HepG2 (cell line): ENCODE results near the gene LIPE. TPM values are rescaled to one million over a fixed set of nuclear protein-coding genes. Genes with fewer than 3 reads are reported as not detected.

Source experiments
- BCL3 ChIP-seq: sonication (generic); formaldehyde crosslinking; IDR thresholded peaks from 2 replicates; pipeline ENCODE4 v1.5.1; 2020; ENCODE audit warnings: mild to moderate bottlenecking, missing genetic modification reagents, moderate library complexity
- CBFB ChIP-seq: sonication (generic); formaldehyde crosslinking; IDR thresholded peaks from 2 replicates; pipeline ENCODE4 v1.4.0; 2020; ENCODE audit warnings: missing genetic modification reagents
- ELF4 ChIP-seq: sonication (generic); formaldehyde crosslinking; IDR thresholded peaks from 2 replicates; pipeline ENCODE4 v1.5.0; 2020; ENCODE audit warnings: missing genetic modification reagents, mild to moderate bottlenecking, moderate library complexity, borderline replicate concordance
- FOXA1 ChIP-seq, 2 experiments: fragments of 450-650 bp in 1 of 2; sonication (generic) in 1 of 2; formaldehyde crosslinking in 1 of 2; IDR thresholded peaks; 2 replicates each; pipeline versions ENCODE4 v1.4.0 to v1.6.1; 2016 to 2020; ENCODE audit warnings: missing genetic modification reagents in 1 of 2
- GABPA ChIP-seq, 2 experiments: IDR thresholded peaks; 2 replicates each; pipeline ENCODE4 v1.6.1; 2011 to 2016; ENCODE audit warnings: low read depth in 2 of 2, low read length in 1 of 2, missing biosample characterization in 1 of 2, missing genetic modification characterization in 1 of 2
- GFI1 ChIP-seq: sonication (generic); formaldehyde crosslinking; IDR thresholded peaks from 2 replicates; pipeline ENCODE4 v1.5.0; 2020; ENCODE audit warnings: missing genetic modification reagents, mild to moderate bottlenecking, borderline replicate concordance
- KDM1A ChIP-seq: IDR thresholded peaks from 2 replicates; pipeline ENCODE4 v1.6.1; 2016; ENCODE audit warnings: missing compliant biosample characterization
- MIXL1 ChIP-seq: IDR thresholded peaks from 2 replicates; pipeline ENCODE4 v1.6.1; 2016
- NFIC ChIP-seq: IDR thresholded peaks from 2 replicates; pipeline ENCODE4 v1.6.1; 2012; ENCODE audit warnings: mild to moderate bottlenecking, low read length, inconsistent platforms
- NR0B2 ChIP-seq: sonication (generic); formaldehyde crosslinking; IDR thresholded peaks from 2 replicates; pipeline ENCODE4 v1.4.0; 2020; ENCODE audit warnings: mild to moderate bottlenecking, missing genetic modification reagents
- RARG ChIP-seq: sonication (generic); formaldehyde crosslinking; IDR thresholded peaks from 2 replicates; pipeline ENCODE4 v1.4.0; 2020; ENCODE audit warnings: low read depth, mild to moderate bottlenecking, missing genetic modification reagents
- RXRA ChIP-seq: sonication (generic); formaldehyde crosslinking; IDR thresholded peaks from 2 replicates; pipeline ENCODE4 v1.5.1; 2020; ENCODE audit warnings: missing genetic modification reagents
- RXRB ChIP-seq: IDR thresholded peaks from 2 replicates; pipeline ENCODE4 v1.6.1; 2016; ENCODE audit warnings: borderline replicate concordance, missing genetic modification reagents, missing compliant biosample characterization
- SMC3 ChIP-seq: IDR thresholded peaks from 2 replicates; pipeline ENCODE4 v1.6.1; 2011; ENCODE audit warnings: low read length, improper control_type of control experiment
- SUZ12 ChIP-seq: fragments of 150-350 bp; IDR thresholded peaks from 2 replicates; pipeline ENCODE4 v1.6.1; 2014; ENCODE audit warnings: low read depth, low read length
- ZBTB1 ChIP-seq: sonication (generic); formaldehyde crosslinking; IDR thresholded peaks from 2 replicates; pipeline ENCODE4 v1.4.0; 2020; ENCODE audit warnings: missing genetic modification reagents, borderline replicate concordance
- ZBTB2 ChIP-seq: sonication (generic); formaldehyde crosslinking; IDR thresholded peaks from 2 replicates; pipeline ENCODE4 v1.8.0; 2022; ENCODE audit warnings: low read depth, missing genetic modification reagents
- ZFP1 ChIP-seq: IDR thresholded peaks from 2 replicates; pipeline ENCODE4 v1.6.1; 2016
- ZNF280D ChIP-seq: sonication (generic); formaldehyde crosslinking; IDR thresholded peaks from 2 replicates; pipeline ENCODE4 v1.5.1; 2020; ENCODE audit warnings: mild to moderate bottlenecking, missing genetic modification reagents
- ZNF331 ChIP-seq: sonication (generic); formaldehyde crosslinking; IDR thresholded peaks from 2 replicates; pipeline ENCODE4 v1.4.0; 2020; ENCODE audit warnings: missing genetic modification reagents
- ZNF383 ChIP-seq: sonication (generic); formaldehyde crosslinking; IDR thresholded peaks from 2 replicates; pipeline ENCODE4 v1.4.0; 2020; ENCODE audit warnings: missing genetic modification reagents, mild to moderate bottlenecking, borderline replicate concordance
- ZNF615 ChIP-seq: sonication (generic); formaldehyde crosslinking; IDR thresholded peaks from 2 replicates; pipeline ENCODE4 v1.5.0; 2020; ENCODE audit warnings: mild to moderate bottlenecking, missing genetic modification reagents, borderline replicate concordance
- ZNF841 ChIP-seq: sonication (generic); formaldehyde crosslinking; IDR thresholded peaks from 2 replicates; pipeline ENCODE4 v1.8.1; 2023; ENCODE audit warnings: missing genetic modification reagents, borderline replicate concordance
- polyA plus RNA-seq, 8 experiments: library from polyadenylated mRNA; depleted of rRNA in 3 of 8; stranded (reverse) in 7 of 8; unstranded in 1 of 8; fragments of >200 nt; fragmentation: Illumina TruSeq in 4 of 8; extraction: Trizol in 4 of 8; gene quantifications; 2 replicates each; pipeline versions ENCODE4 v1.2.1 to v1.2.3, GENCODE V29; 2011 to 2016; ENCODE audit warnings: low read depth in 4 of 8, missing spikeins in 1 of 8, mixed read lengths in 1 of 8; ENCODE audit not compliant: insufficient read depth in 1 of 8
- total RNA-seq, 5 experiments: library from RNA; depleted of rRNA; stranded (reverse); fragments of >200 nt; fragmentation: Illumina TruSeq; extraction: Trizol; gene quantifications; 2 replicates each; pipeline ENCODE4 v1.2.3, GENCODE V29; 2016; ENCODE audit warnings: low read depth in 1 of 5

Gene LIPE
- total and polyA plus RNA-seq, 2 of the 13 experiments (the other 11 are each of a cell fraction or from before 2014, with no cell fraction given), result not detected

GRCh38 chr19:42433503-42434260, 6.5 kb upstream of the LIPE start (continued):
- peak; percentile 61; the same call in 1 of the 2 replicates for TF ChIP-seq BCL3
- 0 out of 2 replicates have a peak, but pooled peaks have one; percentile 27 for TF ChIP-seq GFI1 (CRISPR knock-in tag)
- TF ChIP-seq SMC3, result peak; percentile 81
- no peak for TF ChIP-seq ZBTB2 (CRISPR knock-in tag)
- no peak for TF ChIP-seq CBFB (CRISPR knock-in tag)
- no peak for TF ChIP-seq FOXA1 (IDR thresholded peaks at IDR 0.05)
- TF ChIP-seq FOXA1 (CRISPR knock-in tag; IDR thresholded peaks at IDR 0.05), result peak; percentile 61
- no peak for TF ChIP-seq GABPA (IDR thresholded peaks at IDR 0.05; ENCODE audit: low read depth, low read length)
- TF ChIP-seq GABPA (CRISPR knock-in tag; IDR thresholded peaks at IDR 0.05; ENCODE audit: low read depth), result peak; percentile 36
- no peak for TF ChIP-seq ZNF383
- 0 out of 2 replicates have a peak, but pooled peaks have one; percentile 48 for TF ChIP-seq ZNF280D (CRISPR knock-in tag)
- TF ChIP-seq NR0B2 (CRISPR knock-in tag), result no peak
- TF ChIP-seq RXRA (CRISPR knock-in tag), result peak; percentile 98
- TF ChIP-seq RXRB, result peak; percentile 93
- no peak for TF ChIP-seq RARG (CRISPR knock-in tag)
- TF ChIP-seq SUZ12, result no peak
- TF ChIP-seq KDM1A (CRISPR knock-in tag), result 0 out of 2 replicates have a peak, but pooled peaks have one; percentile 37
- no peak for TF ChIP-seq ELF4
- no peak for TF ChIP-seq ZNF841
- peak; percentile 43; the same call in 1 of the 2 replicates for TF ChIP-seq MIXL1 (CRISPR knock-in tag)
- peak; percentile 48; the same call in 1 of the 2 replicates for TF ChIP-seq ZNF331 (CRISPR knock-in tag)
- no peak for TF ChIP-seq NFIC
- peak; percentile 73; the same call in 1 of the 2 replicates for TF ChIP-seq ZFP1 (CRISPR knock-in tag)
- no peak for TF ChIP-seq ZBTB1
- TF ChIP-seq ZNF615 (CRISPR knock-in tag), result no peak
